GM23248 (cell line): ENCODE measurements around the gene SYNE1.

ENCODE experiments used
- EZH2 ChIP-seq: fragments of 200-600 bp; sonication (generic); IDR thresholded peaks from 2 replicates; pipeline ENCODE4 v1.6.1; 2018; ENCODE audit warnings: antibody characterized with exemption, mild to moderate bottlenecking; ENCODE audit not compliant: insufficient read depth, poor library complexity, severe bottlenecking
- EZH2phosphoT487 ChIP-seq: fragments of 200-600 bp; sonication (generic); IDR thresholded peaks from 2 replicates; pipeline ENCODE4 v1.6.1; 2018; ENCODE audit warnings: antibody characterized with exemption, moderate library complexity, mild to moderate bottlenecking, low read depth; ENCODE audit not compliant: insufficient read depth

- TF ChIP-seq EZH2 (no peak), EZH2phosphoT487 (no peak)
Measured at GRCh38 chr6:152499931-152500330, 137.2 kb downstream of the SYNE1 start.
